Naive thymus-derived CD4-positive, alpha-beta T cell (primary cell): ENCODE measurements around the gene LRRC56. TPM values are rescaled to one million over a fixed set of nuclear protein-coding genes. Genes with fewer than 3 reads are reported as not detected.

Source experiments
- ATAC-seq: fragments of 150-1000 bp; cut with Tn5 transposase; 2 replicates; pipeline ENCODE4 v1.10.0; 2021; ENCODE audit warnings: mild to moderate bottlenecking, moderate library complexity
- CTCF ChIA-PET: fragments of 350-600 bp; sonication (Branson Sonifier 250); formaldehyde crosslinking; loops from one replicate; lab custom pipeline; 2021; ENCODE audit warnings: antibody characterized with exemption; lab: Charles Lee
- POLR2A ChIA-PET: fragments of 350-600 bp; sonication (Branson Sonifier 250); formaldehyde crosslinking; loops from one replicate; lab custom pipeline; 2021; ENCODE audit warnings: antibody characterized with exemption, inconsistent platforms; lab: Charles Lee
- DNase-seq, 9 donors: peaks; one replicate each; pipeline versions ENCODE4 v3.0.0 to v3.0.0-alpha.2; 2020 to 2022; ENCODE audit warnings: mixed read lengths in 1 of 9
- H3K27ac ChIP-seq: one replicate; pipeline ENCODE4 v1.7.0; 2013; ENCODE audit warnings: mild to moderate bottlenecking, low read depth, low read length, moderate library complexity
- H3K27me3 ChIP-seq, 2 donors: one replicate each; pipeline ENCODE4 v1.7.0; 2013; ENCODE audit warnings: low read length in 2 of 2, mild to moderate bottlenecking in 2 of 2, moderate library complexity in 2 of 2; ENCODE audit not compliant: control insufficient read depth in 2 of 2, insufficient read depth in 2 of 2
- H3K36me3 ChIP-seq, 3 experiments: 1 replicate in 2 of 3; 2 replicates in 1 of 3; pipeline ENCODE4 v1.7.0; 2013; ENCODE audit warnings: low read length in 3 of 3, mild to moderate bottlenecking in 3 of 3, moderate library complexity in 1 of 3; ENCODE audit not compliant: insufficient read depth in 3 of 3, control insufficient read depth in 2 of 3
- H3K4me1 ChIP-seq, 2 donors: one replicate each; pipeline ENCODE4 v1.7.0; 2013; ENCODE audit warnings: low read length in 2 of 2, mild to moderate bottlenecking in 2 of 2, moderate library complexity in 1 of 2; ENCODE audit not compliant: control insufficient read depth in 2 of 2, insufficient read depth in 2 of 2
- H3K4me3 ChIP-seq: 2 replicates; pipeline ENCODE4 v1.7.0; 2013; ENCODE audit warnings: mild to moderate bottlenecking, low read length
- H3K9me3 ChIP-seq, 3 experiments: 1 replicate in 2 of 3; 2 replicates in 1 of 3; pipeline ENCODE4 v1.7.0; 2013; ENCODE audit warnings: low read length in 3 of 3; ENCODE audit not compliant: control insufficient read depth in 2 of 3
- H3K27ac Mint-ChIP-seq, 9 donors: one replicate each; pipeline ENCODE4 v1.8.0; 2020 to 2022; ENCODE audit warnings: mixed read lengths in 9 of 9, mild to moderate bottlenecking in 8 of 9, moderate library complexity in 5 of 9, inconsistent platforms in 2 of 9
- H3K27me3 Mint-ChIP-seq, 5 donors: one replicate each; pipeline ENCODE4 v1.8.0; 2021 to 2022; ENCODE audit warnings: mixed read lengths in 5 of 5, mild to moderate bottlenecking in 1 of 5
- H3K36me3 Mint-ChIP-seq, 5 donors: one replicate each; pipeline ENCODE4 v1.8.0; 2020 to 2022; ENCODE audit warnings: mixed read lengths in 5 of 5, mild to moderate bottlenecking in 3 of 5, inconsistent platforms in 1 of 5
- H3K4me1 Mint-ChIP-seq, 7 donors: one replicate each; pipeline ENCODE4 v1.8.0; 2020 to 2022; ENCODE audit warnings: mixed read lengths in 7 of 7, mild to moderate bottlenecking in 3 of 7, inconsistent platforms in 1 of 7
- H3K4me3 Mint-ChIP-seq, 10 donors: one replicate each; pipeline ENCODE4 v1.8.0; 2020 to 2022; ENCODE audit warnings: mild to moderate bottlenecking in 10 of 10, mixed read lengths in 10 of 10, moderate library complexity in 6 of 10, inconsistent platforms in 2 of 10
- H3K9me3 Mint-ChIP-seq, 11 donors: one replicate each; pipeline ENCODE4 v1.8.0; 2020 to 2022; ENCODE audit warnings: mixed read lengths in 11 of 11, mild to moderate bottlenecking in 4 of 11, inconsistent platforms in 1 of 11, moderate library complexity in 1 of 11
- intact Hi-C, 2 donors: fragments of 100-400 bp; cut with micrococcal nuclease; formaldehyde crosslinking; loops; one replicate each; pipeline ENCODE4 v1.15.1; 2023
- microRNA-seq: library from miRNA; unstranded; fragments of <30 nt; microRNA quantifications from one replicate; pipeline ENCODE4 v1.2.0, GENCODE V29; 2022; ENCODE audit warnings: borderline microRNAs expressed
- polyA plus RNA-seq, 2 donors: library from polyadenylated mRNA; unstranded; fragments of 300-500 nt; fragmentation: Illumina TruSeq; gene quantifications; one replicate each; pipeline ENCODE4 v1.2.3, GENCODE V29; 2021
- total RNA-seq, 6 experiments: library from RNA in 5 of 6; stranded (reverse) in 5 of 6; gene quantifications; 1 replicate in 5 of 6; 2 replicates in 1 of 6; pipeline ENCODE4 v1.2.3 and lab custom pipeline; 2021 to 2026

Gene LRRC56
- total and polyA plus RNA-seq, 7 experiments from 2014 or later, result 0.35 to 5.1 (median 3.1) TPM

DNA sequence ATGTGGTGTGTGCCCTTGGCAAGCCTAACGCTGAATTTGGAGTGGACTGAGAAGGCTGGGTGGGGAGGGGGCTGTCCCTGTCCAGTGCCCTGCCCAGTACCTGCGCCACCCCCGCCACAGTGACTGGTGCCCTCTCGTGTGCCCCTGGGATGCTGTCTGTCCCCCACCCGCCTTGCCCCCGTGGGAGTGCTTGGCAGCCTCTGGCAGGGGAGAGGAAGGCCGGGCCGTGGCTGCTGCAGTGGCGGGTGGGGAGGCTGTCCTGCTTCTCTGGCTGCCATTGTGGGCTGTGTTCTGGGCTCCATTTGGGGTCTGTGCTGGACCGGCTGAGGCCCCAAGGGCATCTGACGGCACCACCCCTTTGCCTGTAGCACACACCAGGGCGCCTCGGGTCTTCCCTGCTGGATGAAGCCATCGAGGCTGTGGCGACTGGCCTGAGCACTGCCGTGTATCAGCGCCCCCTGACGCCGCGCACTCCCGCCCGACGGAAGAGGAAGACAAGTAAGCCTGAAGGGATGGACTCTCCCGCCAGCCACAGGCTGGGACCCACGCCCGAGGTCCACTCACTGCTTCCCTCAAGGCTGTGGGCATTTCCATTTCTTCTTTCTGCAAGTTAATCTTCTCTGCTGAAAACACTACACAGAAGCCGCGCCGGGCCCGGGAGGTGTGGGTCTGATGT lies 60.8 kb downstream of the LRRC56 start:
- H3K4me1 ChIP-seq, result peaks cover 0 to 4% of the 10 kb centered on the region in 2 donors
- no peak overlapping the region for H3K4me3 ChIP-seq
- Mint-ChIP-seq H3K4me1 (peaks cover 0 to 11% (median 3%) of the 10 kb centered on the region in 7 donors), H3K27ac (peak overlapping the region in 1 of 9 donors; percentile 60), H3K9me3 (peaks cover 0 to 3% (median 0%) of the 10 kb centered on the region in 11 donors), H3K4me3 (no peak overlapping the region), H3K27me3 (no peaks in the 10 kb centered on the region), H3K36me3 (peaks cover 0 to 33% (median 9%) of the 10 kb centered on the region in 5 donors)
- intact Hi-C loops, result no loop called here
- DNase-seq, result no peak
- H3K9me3 ChIP-seq, result no peaks in the 10 kb centered on the region
- H3K27ac ChIP-seq, result no peak overlapping the region
- ChIA-PET CTCF (no interaction called here), POLR2A (no interaction called here)
- ATAC-seq, result no peak
- H3K27me3 ChIP-seq, result no peaks in the 10 kb centered on the region
- peaks cover 10 to 90% (median 20%) of the 10 kb centered on the region in 3 experiments for H3K36me3 ChIP-seq

DNA sequence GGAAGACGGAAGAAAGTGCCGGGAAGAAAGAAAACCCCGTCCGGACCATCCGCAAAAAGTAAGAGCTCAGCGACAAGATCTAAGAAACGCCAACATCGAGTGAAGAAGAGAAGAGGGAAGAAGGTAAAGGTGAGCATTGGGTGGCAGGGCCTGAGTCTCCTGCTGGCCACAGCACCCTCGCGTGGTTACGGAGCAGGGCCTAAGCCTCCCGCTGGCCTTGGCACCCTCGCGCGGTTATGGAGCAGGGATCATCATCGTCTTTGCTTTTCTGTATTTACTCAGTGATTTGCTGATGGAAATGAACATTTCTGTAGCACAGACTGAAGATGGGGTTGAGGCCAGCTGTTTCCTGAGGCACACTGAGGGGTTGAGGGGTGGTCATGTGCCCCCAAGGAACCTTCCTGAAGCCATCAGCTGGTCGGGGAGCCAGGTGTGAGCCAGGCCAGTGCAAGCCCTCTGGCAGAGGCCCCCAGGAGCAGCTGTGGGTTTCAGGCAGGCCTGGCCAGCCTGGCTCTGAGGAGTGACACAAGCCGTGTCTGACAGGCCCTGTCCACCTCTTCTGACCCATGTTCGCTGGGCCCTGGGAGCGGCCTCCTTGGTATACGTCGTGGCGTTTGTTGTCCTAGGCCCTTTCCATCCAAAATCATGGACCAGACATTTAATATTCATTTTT lies 64.4 kb downstream of the LRRC56 start:
- no peaks in the 10 kb centered on the region for H3K27me3 ChIP-seq
- Mint-ChIP-seq H3K4me3 (no peak overlapping the region), H3K9me3 (peaks cover 0 to 2% (median 0%) of the 10 kb centered on the region in 11 donors), H3K27me3 (no peaks in the 10 kb centered on the region), H3K4me1 (peaks cover 0 to 6% (median 0%) of the 10 kb centered on the region in 7 donors), H3K27ac (peak overlapping the region in 2 of 9 donors; percentile 54 to 70), H3K36me3 (peaks cover 4 to 32% (median 6%) of the 10 kb centered on the region in 5 donors)
- H3K36me3 ChIP-seq, result peaks cover 4 to 91% (median 34%) of the 10 kb centered on the region in 3 experiments
- H3K9me3 ChIP-seq, result no peaks in the 10 kb centered on the region
- ATAC-seq (no peak), DNase-seq (no peak)
- H3K4me3 ChIP-seq, result no peak overlapping the region
- intact Hi-C loops, result no loop called here
- no peaks in the 10 kb centered on the region for H3K4me1 ChIP-seq
- CTCF ChIA-PET, result no interaction called here
- POLR2A ChIA-PET, result no interaction called here
- H3K27ac ChIP-seq, result no peak overlapping the region

DNA sequence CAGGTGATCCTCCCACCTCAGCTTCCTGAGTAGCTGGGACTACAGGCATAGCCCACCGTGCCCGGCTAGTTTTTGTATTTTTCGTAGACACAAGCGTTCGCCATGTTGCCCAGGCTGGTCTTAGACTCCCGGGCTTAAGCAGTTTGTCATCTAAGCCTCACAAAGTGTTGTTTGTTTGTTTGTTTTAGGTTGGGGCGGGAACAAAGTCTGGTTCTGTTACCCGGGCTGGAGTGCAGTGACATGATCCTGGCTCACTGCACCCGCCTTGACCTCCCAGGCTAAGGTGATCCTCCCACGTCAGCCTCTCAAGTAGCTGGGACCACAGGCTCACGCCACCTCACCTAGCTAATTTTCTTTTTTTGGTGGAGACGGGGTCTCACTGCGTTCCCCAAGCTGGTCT lies 65.8 kb downstream of the LRRC56 start:
- Mint-ChIP-seq H3K4me3 (no peak overlapping the region), H3K36me3 (peaks cover 4 to 28% (median 8%) of the 10 kb centered on the region in 5 donors), H3K27ac (no peak overlapping the region), H3K4me1 (no peaks in the 10 kb centered on the region), H3K9me3 (no peaks in the 10 kb centered on the region), H3K27me3 (no peaks in the 10 kb centered on the region)
- H3K36me3 ChIP-seq, result peaks cover 4 to 92% (median 28%) of the 10 kb centered on the region in 3 experiments
- no peaks in the 10 kb centered on the region for H3K4me1 ChIP-seq
- no peaks in the 10 kb centered on the region for H3K27me3 ChIP-seq
- DNase-seq (no peak), ATAC-seq (no peak)
- ChIA-PET CTCF (no interaction called here), POLR2A (no interaction called here)
- no peaks in the 10 kb centered on the region for H3K9me3 ChIP-seq
- H3K27ac ChIP-seq, result no peak overlapping the region
- H3K4me3 ChIP-seq, result no peak overlapping the region
- intact Hi-C loops, result no loop called here

Small RNAs within 50 kb of the gene (microRNA-seq; reads per million reads assigned to microRNA genes)
- gene MIR210, result 63.2 reads per million, percentile 49 among the genes with 10 or more reads in this experiment

Other genes with a start within 250 kb of the LRRC56 start
- gene PGGHG, start 248.4 kb upstream of the LRRC56 start, total RNA-seq, result 100 to 1,000 TPM; 325 to 656 (median 348) TPM
- gene PGGHG, start 248.4 kb upstream of the LRRC56 start, polyA plus RNA-seq, result 10 to 100 TPM in 1 of 2 donors, 1 to 10 TPM in 1; 5.1 to 11.7 TPM
- gene IFITM5, start 238.0 kb upstream of the LRRC56 start, total RNA-seq, result not detected
- not detected for gene IFITM5, start 238.0 kb upstream of the LRRC56 start, polyA plus RNA-seq
- 1,000 to 10,000 TPM in 1 of 5 experiments, 100 to 1,000 TPM in 4; 143 to 1,924 (median 528) TPM for gene IFITM2, start 229.7 kb upstream of the LRRC56 start, total RNA-seq
- gene IFITM2, start 229.7 kb upstream of the LRRC56 start, polyA plus RNA-seq, result 1,000 to 10,000 TPM; 2,860 to 3,315 TPM
- 100 to 1,000 TPM in 4 of 5 experiments, 10 to 100 TPM in 1; 97.4 to 985 (median 241) TPM for gene IFITM1, start 223.5 kb upstream of the LRRC56 start, total RNA-seq
- gene IFITM1, start 223.5 kb upstream of the LRRC56 start, polyA plus RNA-seq, result 1,000 to 10,000 TPM; 1,878 to 2,355 TPM
- gene IFITM3, start 216.7 kb upstream of the LRRC56 start, total RNA-seq, result 10 to 100 TPM in 3 of 5 experiments, 1 to 10 TPM in 2; 6.7 to 43.1 (median 13.2) TPM
- gene IFITM3, start 216.7 kb upstream of the LRRC56 start, polyA plus RNA-seq, result 100 to 1,000 TPM in 1 of 2 donors, 1 to 10 TPM in 1; 5.1 to 194 TPM
- gene B4GALNT4, start 168.0 kb upstream of the LRRC56 start, total RNA-seq, result 10 to 100 TPM in 2 of 5 experiments, 1 to 10 TPM in 3; 1.2 to 11.8 (median 3.5) TPM
- under 1 TPM in 1 of 2 donors, not detected in 1; 0.14 TPM for gene B4GALNT4, start 168.0 kb upstream of the LRRC56 start, polyA plus RNA-seq
- gene PKP3, start 143.3 kb upstream of the LRRC56 start, total RNA-seq, result not detected
- not detected for gene PKP3, start 143.3 kb upstream of the LRRC56 start, polyA plus RNA-seq
- 100 to 1,000 TPM; 210 to 497 (median 392) TPM for gene SIGIRR, start 122.5 kb upstream of the LRRC56 start, total RNA-seq
- 100 to 1,000 TPM; 223 to 305 TPM for gene SIGIRR, start 122.5 kb upstream of the LRRC56 start, polyA plus RNA-seq
- gene ANO9, start 95.5 kb upstream of the LRRC56 start, total RNA-seq, result 100 to 1,000 TPM in 1 of 5 experiments, 10 to 100 TPM in 4; 85.2 to 107 (median 94.0) TPM
- 1 to 10 TPM; 9.0 to 9.7 TPM for gene ANO9, start 95.5 kb upstream of the LRRC56 start, polyA plus RNA-seq
- gene PTDSS2, start 87.2 kb upstream of the LRRC56 start, total RNA-seq, result 10 to 100 TPM; 19.3 to 27.7 (median 23.4) TPM
- 1 to 10 TPM; 9.0 to 9.9 TPM for gene PTDSS2, start 87.2 kb upstream of the LRRC56 start, polyA plus RNA-seq
- gene RNH1, start 30.3 kb upstream of the LRRC56 start, total RNA-seq, result 100 to 1,000 TPM in 4 of 5 experiments, 10 to 100 TPM in 1; 98.6 to 193 (median 109) TPM
- 100 to 1,000 TPM; 156 to 243 TPM for gene RNH1, start 30.3 kb upstream of the LRRC56 start, polyA plus RNA-seq
- 10 to 100 TPM; 22.3 to 52.0 (median 31.9) TPM for gene HRAS, start 2.0 kb upstream of the LRRC56 start, total RNA-seq
- 10 to 100 TPM; 12.6 to 19.5 TPM for gene HRAS, start 2.0 kb upstream of the LRRC56 start, polyA plus RNA-seq
- gene LMNTD2, start 23.2 kb downstream of the LRRC56 start, total RNA-seq, result 10 to 100 TPM in 2 of 5 experiments, 1 to 10 TPM in 3; 2.8 to 14.7 (median 9.6) TPM
- gene LMNTD2, start 23.2 kb downstream of the LRRC56 start, polyA plus RNA-seq, result 1 to 10 TPM; 2.3 to 3.6 TPM
- 10 to 100 TPM; 20.0 to 45.4 (median 35.5) TPM for gene RASSF7, start 23.4 kb downstream of the LRRC56 start, total RNA-seq
- gene RASSF7, start 23.4 kb downstream of the LRRC56 start, polyA plus RNA-seq, result 10 to 100 TPM; 26.7 to 43.6 TPM
- gene PHRF1, start 38.9 kb downstream of the LRRC56 start, total RNA-seq, result 10 to 100 TPM; 47.3 to 55.2 (median 49.4) TPM
- 10 to 100 TPM in 1 of 2 donors, 1 to 10 TPM in 1; 6.2 to 22.1 TPM for gene PHRF1, start 38.9 kb downstream of the LRRC56 start, polyA plus RNA-seq
- 100 to 1,000 TPM in 1 of 5 experiments, 10 to 100 TPM in 4; 57.0 to 134 (median 64.6) TPM for gene IRF7, start 78.4 kb downstream of the LRRC56 start, total RNA-seq
- 10 to 100 TPM; 25.9 to 50.0 TPM for gene IRF7, start 78.4 kb downstream of the LRRC56 start, polyA plus RNA-seq
- not detected for gene CDHR5, start 87.4 kb downstream of the LRRC56 start, total RNA-seq
- gene CDHR5, start 87.4 kb downstream of the LRRC56 start, polyA plus RNA-seq, result not detected
- not detected for gene SCT, start 89.7 kb downstream of the LRRC56 start, total RNA-seq
- not detected for gene SCT, start 89.7 kb downstream of the LRRC56 start, polyA plus RNA-seq
- 1 to 10 TPM in 2 of 5 experiments, under 1 TPM in 3; 0.27 to 1.9 (median 0.75) TPM for gene DRD4, start 99.7 kb downstream of the LRRC56 start, total RNA-seq
- not detected for gene DRD4, start 99.7 kb downstream of the LRRC56 start, polyA plus RNA-seq
- gene DEAF1, start 157.7 kb downstream of the LRRC56 start, total RNA-seq, result 100 to 1,000 TPM in 1 of 5 experiments, 10 to 100 TPM in 4; 44.5 to 117 (median 54.2) TPM
- gene DEAF1, start 157.7 kb downstream of the LRRC56 start, polyA plus RNA-seq, result 10 to 100 TPM; 33.0 to 71.8 TPM
- 10 to 100 TPM; 26.2 to 44.3 (median 40.4) TPM for gene TMEM80, start 158.3 kb downstream of the LRRC56 start, total RNA-seq
- gene TMEM80, start 158.3 kb downstream of the LRRC56 start, polyA plus RNA-seq, result 10 to 100 TPM; 31.4 to 37.8 TPM
- gene EPS8L2, start 168.7 kb downstream of the LRRC56 start, total RNA-seq, result 10 to 100 TPM in 3 of 5 experiments, 1 to 10 TPM in 2; 7.2 to 16.6 (median 10.9) TPM
- gene EPS8L2, start 168.7 kb downstream of the LRRC56 start, polyA plus RNA-seq, result 1 to 10 TPM; 4.5 to 4.6 TPM
- gene TALDO1, start 209.9 kb downstream of the LRRC56 start, total RNA-seq, result 100 to 1,000 TPM in 2 of 5 experiments, 10 to 100 TPM in 3; 61.4 to 272 (median 90.3) TPM
- 100 to 1,000 TPM; 179 to 214 TPM for gene TALDO1, start 209.9 kb downstream of the LRRC56 start, polyA plus RNA-seq
- gene GATD1, start 240.0 kb downstream of the LRRC56 start, total RNA-seq, result 10 to 100 TPM; 37.8 to 59.2 (median 52.9) TPM
- 10 to 100 TPM in 1 of 2 donors, 1 to 10 TPM in 1; 8.1 to 17.8 TPM for gene GATD1, start 240.0 kb downstream of the LRRC56 start, polyA plus RNA-seq